AG04450 (cell line): ENCODE measurements around the gene SRD5A3. TPM values are rescaled to one million over a fixed set of nuclear protein-coding genes. Genes with fewer than 3 reads are reported as not detected.

Source experiments
- CTCF ChIA-PET: fragments of 300-600, 350-600 bp; formaldehyde crosslinking; extraction: SDS; loops from one replicate; lab custom pipeline; 2022; ENCODE audit warnings: antibody characterized with exemption, inconsistent platforms; lab: Charles Lee
- POLR2A ChIA-PET: fragments of 350-600 bp; formaldehyde crosslinking; extraction: SDS; loops from one replicate; lab custom pipeline; 2021; ENCODE audit warnings: antibody characterized with exemption, inconsistent platforms; lab: Yijun Ruan, JAX
- DNase-seq: peaks from one replicate; pipeline ENCODE4 v3.0.0-alpha.2; 2011; ENCODE audit warnings: low read depth, low spot score
- H3K27ac ChIP-seq: one replicate; pipeline ENCODE4 v1.5.1; 2012; ENCODE audit warnings: low read depth, low read length, control low read depth
- H3K27me3 ChIP-seq: one replicate; pipeline ENCODE4 v1.6.0; 2012; ENCODE audit warnings: low read length; ENCODE audit not compliant: control insufficient read depth, insufficient read depth
- H3K4me3 ChIP-seq: 2 replicates; pipeline ENCODE4 v1.5.1; 2011; ENCODE audit warnings: mild to moderate bottlenecking, low read depth, low read length, control low read depth
- H3K9me3 ChIP-seq: 2 replicates; pipeline ENCODE4 v1.5.1; 2012; ENCODE audit warnings: low read length; ENCODE audit not compliant: control insufficient read depth, insufficient read depth
- polyA plus RNA-seq: library from polyadenylated mRNA; depleted of rRNA; stranded (reverse); fragments of >200 nt; gene quantifications from 2 replicates; pipeline ENCODE4 v1.2.3, GENCODE V29; 2011
- TF ChIP-seq, protein P1 (sequence below): IDR thresholded peaks from 2 replicates; pipeline ENCODE4 v1.5.1; 2011; ENCODE audit warnings: low read depth, low read length, control low read depth, inconsistent platforms

SRD5A3 gene
- polyA plus RNA-seq, 1 experiment = 15.8 TPM

DNA sequence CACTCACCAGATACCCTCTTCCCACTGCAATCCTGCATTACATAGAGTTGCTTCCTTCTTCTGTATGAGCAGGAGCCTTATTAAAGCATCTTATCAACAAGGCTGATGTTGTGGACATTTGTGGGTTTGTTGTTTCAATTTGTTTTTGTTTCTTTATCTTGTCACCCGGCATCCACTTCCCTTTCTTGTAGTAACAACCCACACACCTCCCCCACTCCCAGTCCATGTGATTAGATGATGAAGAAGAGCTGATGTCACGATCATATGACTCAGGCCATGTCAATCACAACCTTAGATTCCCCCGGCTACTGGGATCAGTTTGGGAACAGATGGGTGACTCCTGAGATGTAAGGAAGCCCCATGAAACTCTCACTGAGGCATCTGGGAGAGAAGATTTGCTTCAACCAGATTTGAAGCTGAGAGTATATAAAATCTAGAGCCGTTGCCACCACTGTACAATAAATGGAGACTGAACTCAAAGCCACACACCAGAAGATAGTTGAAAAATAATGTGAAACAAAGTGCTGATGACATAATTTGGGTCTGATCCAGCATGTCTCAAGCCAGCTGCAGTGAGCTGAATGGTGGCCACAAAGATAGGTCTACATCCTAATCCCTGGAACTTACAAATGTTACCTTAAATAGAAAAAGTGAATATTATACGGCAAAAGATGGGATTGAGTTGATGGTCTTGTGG is 34.1 kb upstream of the SRD5A3 start:
- Histone ChIP-seq H3K27me3 (peaks cover 2% of the 10 kb centered on the region), H3K4me3 (no peak overlapping the region), H3K9me3 (no peaks in the 10 kb centered on the region), H3K27ac (no peak overlapping the region)
- TF ChIP-seq, protein P1, sequence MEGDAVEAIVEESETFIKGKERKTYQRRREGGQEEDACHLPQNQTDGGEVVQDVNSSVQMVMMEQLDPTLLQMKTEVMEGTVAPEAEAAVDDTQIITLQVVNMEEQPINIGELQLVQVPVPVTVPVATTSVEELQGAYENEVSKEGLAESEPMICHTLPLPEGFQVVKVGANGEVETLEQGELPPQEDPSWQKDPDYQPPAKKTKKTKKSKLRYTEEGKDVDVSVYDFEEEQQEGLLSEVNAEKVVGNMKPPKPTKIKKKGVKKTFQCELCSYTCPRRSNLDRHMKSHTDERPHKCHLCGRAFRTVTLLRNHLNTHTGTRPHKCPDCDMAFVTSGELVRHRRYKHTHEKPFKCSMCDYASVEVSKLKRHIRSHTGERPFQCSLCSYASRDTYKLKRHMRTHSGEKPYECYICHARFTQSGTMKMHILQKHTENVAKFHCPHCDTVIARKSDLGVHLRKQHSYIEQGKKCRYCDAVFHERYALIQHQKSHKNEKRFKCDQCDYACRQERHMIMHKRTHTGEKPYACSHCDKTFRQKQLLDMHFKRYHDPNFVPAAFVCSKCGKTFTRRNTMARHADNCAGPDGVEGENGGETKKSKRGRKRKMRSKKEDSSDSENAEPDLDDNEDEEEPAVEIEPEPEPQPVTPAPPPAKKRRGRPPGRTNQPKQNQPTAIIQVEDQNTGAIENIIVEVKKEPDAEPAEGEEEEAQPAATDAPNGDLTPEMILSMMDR = no peak
- CTCF ChIA-PET = interaction anchor here (0.6 to 3.8 kb wide), 23 partner anchors 8 to 597 kb away, joined by 3 to 40 read pairs (median 4); partner anchors contain the start of genes SRD5A3 and TMEM165
- POLR2A ChIA-PET = no interaction called here
- DNase-seq = no peak

DNA sequence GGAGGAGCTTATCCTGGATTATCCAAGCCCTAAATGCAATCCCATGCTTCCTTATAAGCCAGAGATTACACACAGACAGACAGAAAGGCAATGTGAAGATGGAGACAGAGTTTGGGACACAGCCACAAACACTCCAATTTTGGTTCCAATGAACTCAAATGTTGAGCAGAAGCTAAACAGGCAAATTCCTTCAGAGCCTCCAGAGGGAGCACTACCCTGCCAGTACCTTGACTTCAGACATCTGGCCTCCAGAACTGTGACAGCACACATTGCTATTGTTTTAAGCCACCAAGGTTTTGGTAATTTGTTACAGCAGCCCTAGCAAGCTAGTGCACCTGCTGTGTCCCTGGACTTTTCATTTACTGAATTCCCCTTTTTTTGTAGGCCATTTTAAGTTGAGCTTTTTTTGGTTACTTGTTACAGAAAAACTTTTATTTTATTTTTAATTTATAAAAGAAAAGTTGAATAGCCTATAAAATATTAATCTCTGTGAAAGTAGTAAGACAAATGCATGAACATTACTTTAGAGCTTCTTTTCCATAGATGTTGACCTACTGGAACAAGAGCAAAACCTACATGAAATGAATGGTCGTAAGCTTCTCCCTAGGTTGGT is 33.4 kb upstream of the SRD5A3 start:
- DNase-seq = no peak
- Histone ChIP-seq H3K27ac (no peak overlapping the region), H3K27me3 (peaks cover 2% of the 10 kb centered on the region), H3K9me3 (no peaks in the 10 kb centered on the region), H3K4me3 (no peak overlapping the region)
- CTCF ChIA-PET = interaction anchor here (0.5 to 3.8 kb wide), 31 partner anchors 9 to 1636 kb away, joined by 3 to 40 read pairs (median 4); partner anchors contain the start of genes SRD5A3 and TMEM165
- POLR2A ChIA-PET = no interaction called here
- TF ChIP-seq, protein P1 = peak; percentile 86

DNA sequence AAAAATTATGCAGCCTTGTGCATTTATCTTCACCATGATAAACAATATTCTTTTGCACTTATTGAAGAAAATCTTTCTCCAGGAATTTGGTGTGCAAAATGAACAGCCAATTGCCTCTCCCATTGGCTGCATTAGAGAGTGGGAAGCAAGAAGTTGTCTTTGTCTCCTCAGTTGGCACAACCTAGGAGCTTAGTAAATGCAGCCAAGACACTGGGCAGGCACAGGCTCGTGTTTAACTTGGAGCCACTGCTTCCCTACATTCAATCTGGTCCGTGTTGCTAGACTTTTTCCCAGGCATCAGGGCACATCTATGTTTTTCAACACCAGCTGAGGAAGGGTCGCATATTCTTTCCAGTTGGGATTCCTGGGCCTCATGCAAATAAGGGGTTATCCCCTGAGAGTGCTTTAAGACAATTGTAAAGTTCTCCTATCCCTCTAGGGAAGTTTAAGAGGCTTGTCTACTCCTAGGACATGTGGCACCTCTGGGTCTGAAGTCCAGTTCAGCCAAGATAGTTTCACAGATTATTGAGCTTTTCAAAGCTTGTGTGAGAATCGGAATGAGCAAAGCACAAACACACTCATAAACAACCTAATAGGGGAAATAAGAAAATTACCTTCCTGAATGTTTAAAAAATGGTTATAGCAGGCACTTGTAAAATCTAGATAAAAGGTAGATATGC is 31.8 kb upstream of the SRD5A3 start:
- Histone ChIP-seq H3K9me3 (no peaks in the 10 kb centered on the region), H3K27ac (no peak overlapping the region), H3K4me3 (no peak overlapping the region), H3K27me3 (peaks cover 2% of the 10 kb centered on the region)
- TF ChIP-seq, protein P1 = no peak
- POLR2A ChIA-PET = no interaction called here
- CTCF ChIA-PET = interaction anchor here (1.0 to 1.8 kb wide), 2 partner anchors 341 to 343 kb away, joined by 3 to 9 read pairs; no protein-coding TSS in a partner anchor
- DNase-seq = no peak

DNA sequence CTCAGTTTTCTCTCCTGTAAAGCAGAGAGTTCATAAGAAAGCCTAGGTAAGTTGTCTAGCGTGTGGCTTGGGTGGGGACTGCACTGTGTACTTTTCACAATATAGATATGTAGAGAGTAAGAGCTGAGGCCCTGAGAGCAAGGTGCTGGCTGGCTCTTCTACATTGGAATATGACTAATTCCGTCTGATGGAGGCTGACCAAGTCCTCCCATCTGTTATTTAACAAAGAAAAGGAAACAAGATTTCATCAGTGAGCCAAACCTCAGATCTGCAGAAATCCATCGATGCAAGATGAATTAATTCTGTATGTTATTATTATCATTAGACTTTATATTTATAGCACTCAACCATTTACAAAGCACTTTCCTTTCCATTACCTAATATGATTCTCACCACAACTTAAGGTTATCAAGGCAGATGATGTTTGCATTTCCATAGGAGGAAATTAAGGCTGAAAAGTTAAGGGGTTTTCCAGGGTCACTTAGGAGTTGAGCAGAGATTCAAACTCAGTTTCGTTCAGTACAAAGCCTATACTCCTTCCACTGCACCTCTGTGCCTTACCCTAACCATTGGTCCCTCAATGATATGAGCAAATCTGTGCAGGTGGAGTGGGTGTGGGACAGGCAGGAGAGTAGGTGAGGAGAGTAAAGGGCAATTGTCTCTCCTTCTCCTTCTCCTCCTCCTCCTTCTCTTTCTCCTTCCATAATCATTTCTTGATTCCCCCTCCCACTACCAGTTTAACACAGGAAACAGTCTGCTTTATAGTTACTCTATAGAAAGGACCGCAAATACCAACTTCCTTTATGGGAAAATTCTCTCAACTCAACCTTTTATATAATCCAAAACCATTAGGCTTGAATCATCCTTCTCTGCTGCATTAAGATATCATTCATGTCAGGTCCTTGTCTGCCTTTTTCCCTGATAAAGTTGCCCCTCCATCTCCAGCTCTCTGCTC is 27.6 kb upstream of the SRD5A3 start:
- no peak for DNase-seq
- CTCF ChIA-PET = interaction anchor here (8.1 kb wide), 1 partner anchor 347 kb away, joined by 208 read pairs; no protein-coding TSS in a partner anchor
- POLR2A ChIA-PET = no interaction called here

More for the DNA sequence above, 27.6 kb upstream of the SRD5A3 start:
- no peaks in the 10 kb centered on the region for H3K9me3 ChIP-seq
- H3K4me3 ChIP-seq = no peak overlapping the region
- TF ChIP-seq, protein P1 = no peak
- H3K27me3 ChIP-seq = peaks cover 2% of the 10 kb centered on the region
- no peak overlapping the region for H3K27ac ChIP-seq
